ENCODE measurements around the gene TMSB10. TPM values are rescaled to one million over a fixed set of nuclear protein-coding genes. Genes with fewer than 3 reads are reported as not detected.

Gene TMSB10
- total and polyA plus RNA-seq, 2 experiments from 2014 or later, result 3,621 to 6,241 TPM

GRCh38 chr2:84900971-84901370 is 4.5 kb upstream of the TMSB10 start:
- H3K4me1 ChIP-seq (ENCODE audit: insufficient read depth), result peaks cover 34% of the 10 kb centered on the region
- no peaks in the 10 kb centered on the region; the same call in 1 of the 2 replicates for H3K36me3 ChIP-seq (ENCODE audit: low read depth)
- no peak overlapping the region for H3K4me2 ChIP-seq (ENCODE audit: unreplicated experiment)
- no peaks in the 10 kb centered on the region for H3K27me3 ChIP-seq (replicated peaks; ENCODE audit: insufficient read depth)
- TF ChIP-seq EZH2phosphoT487 (IDR thresholded peaks at IDR 0.05; ENCODE audit: insufficient read depth, low read depth) (no peak), EZH2 (IDR thresholded peaks at IDR 0.05; ENCODE audit: insufficient read depth, poor library complexity, severe bottlenecking) (no peak)
- H4K20me1 ChIP-seq (ENCODE audit: insufficient read depth), result no peaks in the 10 kb centered on the region
- peak overlapping the region; percentile 73 for H3K27ac ChIP-seq
- no peak for DNase-seq
- H3K9me2 ChIP-seq (ENCODE audit: insufficient read depth), result no peaks in the 10 kb centered on the region
- H3K79me2 ChIP-seq (ENCODE audit: insufficient read depth), result peaks cover 5% of the 10 kb centered on the region
- in situ Hi-C loops (cut with MboI), result no loop called here
- no peaks in the 10 kb centered on the region for H3K9me3 ChIP-seq (ENCODE audit: low read depth)
- 96 to 100% methylated on average over 1 of the region's 1 CpG for WGBS, 2 experiments (ENCODE audit: low coverage in 1 of 2, low lambda C conversion rate in 2 of 2, missing lambda C conversion rate in 2 of 2)
- H3F3A ChIP-seq (ENCODE audit: insufficient read depth), result peaks cover 55% of the 10 kb centered on the region
- H3K4me3 ChIP-seq, result no peak overlapping the region
- no peak overlapping the region for H2AFZ ChIP-seq
- no peak overlapping the region for H3K9ac ChIP-seq

GRCh38 chr2:84901593-84902120 is 3.8 kb upstream of the TMSB10 start:
- TF ChIP-seq EZH2phosphoT487 (IDR thresholded peaks at IDR 0.05; ENCODE audit: insufficient read depth, low read depth) (no peak), EZH2 (IDR thresholded peaks at IDR 0.05; ENCODE audit: insufficient read depth, poor library complexity, severe bottlenecking) (no peak)
- in situ Hi-C loops (cut with MboI), result no loop called here

GRCh38 chr2:84902526-84902925 is 2.9 kb upstream of the TMSB10 start:
- TF ChIP-seq EZH2 (IDR thresholded peaks at IDR 0.05; ENCODE audit: insufficient read depth, poor library complexity, severe bottlenecking) (no peak), EZH2phosphoT487 (IDR thresholded peaks at IDR 0.05; ENCODE audit: insufficient read depth, low read depth) (no peak)
- Histone ChIP-seq H3F3A (ENCODE audit: insufficient read depth) (peaks cover 51% of the 10 kb centered on the region), H4K20me1 (ENCODE audit: insufficient read depth) (no peaks in the 10 kb centered on the region), H3K27me3 (replicated peaks; ENCODE audit: insufficient read depth) (no peaks in the 10 kb centered on the region), H3K9ac (no peak overlapping the region), H3K4me3 (no peak overlapping the region), H3K79me2 (ENCODE audit: insufficient read depth) (peaks cover 15% of the 10 kb centered on the region), H3K4me1 (ENCODE audit: insufficient read depth) (peaks cover 21% of the 10 kb centered on the region), H3K9me3 (ENCODE audit: low read depth) (no peaks in the 10 kb centered on the region), H3K9me2 (ENCODE audit: insufficient read depth) (no peaks in the 10 kb centered on the region), H2AFZ (no peak overlapping the region), H3K27ac (no peak overlapping the region; the same call in 1 of the 2 replicates), H3K36me3 (ENCODE audit: low read depth) (peaks cover 9% of the 10 kb centered on the region), H3K4me2 (ENCODE audit: unreplicated experiment) (no peak overlapping the region)
- WGBS, 2 experiments (ENCODE audit: low coverage in 1 of 2, low lambda C conversion rate in 2 of 2, missing lambda C conversion rate in 2 of 2), result 93 to 96% methylated on average over 4 of the region's 4 CpGs
- in situ Hi-C loops (cut with MboI), result no loop called here
- no peak for DNase-seq

More at GRCh38 chr2:84901593-84902120, 3.8 kb upstream of the TMSB10 start:
- H3K4me2 ChIP-seq (ENCODE audit: unreplicated experiment), result no peak overlapping the region
- no peaks in the 10 kb centered on the region for H3K9me3 ChIP-seq (ENCODE audit: low read depth)
- H3K4me3 ChIP-seq, result no peak overlapping the region
- 14 to 28% methylated on average over 2 of the region's 2 CpGs for WGBS, 2 experiments (ENCODE audit: low coverage in 1 of 2, low lambda C conversion rate in 2 of 2, missing lambda C conversion rate in 2 of 2)
- H3K79me2 ChIP-seq (ENCODE audit: insufficient read depth), result peaks cover 11% of the 10 kb centered on the region
- 0 out of 2 replicates have a peak overlapping the region, but pooled peaks have one; percentile 18 for H3K9ac ChIP-seq
- no peaks in the 10 kb centered on the region for H3K9me2 ChIP-seq (ENCODE audit: insufficient read depth)
- H2AFZ ChIP-seq, result no peak overlapping the region
- peaks cover 7% of the 10 kb centered on the region for H3K36me3 ChIP-seq (ENCODE audit: low read depth)
- peak overlapping the region; percentile 73 for H3K27ac ChIP-seq
- H3K4me1 ChIP-seq (ENCODE audit: insufficient read depth), result peaks cover 29% of the 10 kb centered on the region
- no peaks in the 10 kb centered on the region for H4K20me1 ChIP-seq (ENCODE audit: insufficient read depth)
- H3F3A ChIP-seq (ENCODE audit: insufficient read depth), result peaks cover 54% of the 10 kb centered on the region
- H3K27me3 ChIP-seq (replicated peaks; ENCODE audit: insufficient read depth), result no peaks in the 10 kb centered on the region
- peak; percentile 87 for DNase-seq

- no peaks in the 10 kb centered on the region for H4K20me1 ChIP-seq (ENCODE audit: insufficient read depth)
- DNase-seq, result no peak
- H3K36me3 ChIP-seq (ENCODE audit: low read depth), result peaks cover 9% of the 10 kb centered on the region
- H3F3A ChIP-seq (ENCODE audit: insufficient read depth), result peaks cover 48% of the 10 kb centered on the region
- no peaks in the 10 kb centered on the region for H3K27me3 ChIP-seq (replicated peaks; ENCODE audit: insufficient read depth)
- H3K4me3 ChIP-seq, result peak overlapping the region; percentile 95
- H3K9ac ChIP-seq, result peak overlapping the region; percentile 96
- no peaks in the 10 kb centered on the region for H3K9me2 ChIP-seq (ENCODE audit: insufficient read depth)
- H3K4me2 ChIP-seq (ENCODE audit: unreplicated experiment), result peak overlapping the region; percentile 90
- TF ChIP-seq EZH2phosphoT487 (IDR thresholded peaks at IDR 0.05; ENCODE audit: insufficient read depth, low read depth) (no peak), EZH2 (IDR thresholded peaks at IDR 0.05; ENCODE audit: insufficient read depth, poor library complexity, severe bottlenecking) (no peak)
- H2AFZ ChIP-seq, result peak overlapping the region; percentile 73; the same call in 1 of the 2 replicates
- H3K4me1 ChIP-seq (ENCODE audit: insufficient read depth), result peaks cover 6% of the 10 kb centered on the region
- H3K27ac ChIP-seq, result peak overlapping the region; percentile 79; the same call in 1 of the 2 replicates
- in situ Hi-C loops (cut with MboI), result no loop called here
- H3K79me2 ChIP-seq (ENCODE audit: insufficient read depth), result peaks cover 15% of the 10 kb centered on the region
- 88 to 90% methylated on average over 9 of the region's 9 CpGs for WGBS, 2 experiments (ENCODE audit: low coverage in 1 of 2, low lambda C conversion rate in 2 of 2, missing lambda C conversion rate in 2 of 2)
- no peaks in the 10 kb centered on the region for H3K9me3 ChIP-seq (ENCODE audit: low read depth)
These were observed 1.3 kb upstream of the TMSB10 start for GRCh38 chr2:84904151-84904550.
